Upper lobe of left lung (tissue), 6 donors: ENCODE data around the gene MUC15. TPM values are rescaled to one million over a fixed set of nuclear protein-coding genes. Genes with fewer than 3 reads are reported as not detected.
A peak's percentile ranks its signal among the peaks of the same experiment; 100 is the strongest.

Experiments
- ATAC-seq, 2 donors: fragments of 200-7000 bp; cut with Tn5 transposase; one replicate each; pipeline ENCODE4 v1.9.1; 2022; ENCODE audit warnings: mild to moderate bottlenecking in 2 of 2, moderate library complexity in 2 of 2; ENCODE audit not compliant: low FRiP score in 2 of 2
- DNase-seq, 2 donors: peaks; one replicate each; pipeline ENCODE4 v3.0.0-alpha.2; 2019 to 2020
- H3K27ac ChIP-seq, 4 donors: fragments of 200-600 bp; sonication (generic); one replicate each; pipeline ENCODE4 v1.5.1; 2016 to 2019
- H3K27me3 ChIP-seq, 4 donors: fragments of 200-600 bp; sonication (generic); one replicate each; pipeline ENCODE4 v1.5.1; 2017 to 2019
- H3K36me3 ChIP-seq, 4 donors: fragments of 200-600 bp; sonication (generic); one replicate each; pipeline ENCODE4 v1.5.1; 2016 to 2019
- H3K4me1 ChIP-seq, 4 donors: fragments of 200-600 bp; sonication (generic); one replicate each; pipeline ENCODE4 v1.5.1; 2018 to 2019
- H3K4me3 ChIP-seq, 4 donors: fragments of 200-600 bp; sonication (generic); one replicate each; pipeline ENCODE4 v1.5.1; 2017 to 2019; ENCODE audit warnings: mild to moderate bottlenecking in 2 of 4, moderate library complexity in 1 of 4
- H3K9me3 ChIP-seq, 4 donors: fragments of 200-600 bp; sonication (generic); one replicate each; pipeline ENCODE4 v1.5.1; 2018 to 2019
- EP300 ChIP-seq, 4 donors: sonication (generic); formaldehyde crosslinking; IDR thresholded peaks; one replicate each; pipeline ENCODE4 v1.5.1; 2017; ENCODE audit warnings: antibody characterized with exemption in 4 of 4, control low read depth in 2 of 4
- POLR2A ChIP-seq, 4 donors: fragments of 450-650 bp; IDR thresholded peaks; one replicate each; pipeline ENCODE4 v1.5.1; 2016 to 2017; ENCODE audit warnings: antibody characterized with exemption in 4 of 4, mild to moderate bottlenecking in 2 of 4
- POLR2AphosphoS5 ChIP-seq, 2 donors: sonication (generic); formaldehyde crosslinking; IDR thresholded peaks; one replicate each; pipeline ENCODE4 v1.5.1; 2017; ENCODE audit warnings: antibody characterized with exemption in 2 of 2
- WGBS, 2 donors: methylation state at CpG; one replicate each; pipeline ENCODE4 v1.1.5; 2017 to 2018; 5-methylcytosine and 5-hydroxymethylcytosine counted together
- total RNA-seq, 6 donors: library from RNA; depleted of rRNA in 4 of 6; stranded (reverse); fragments of >200 nt in 4 of 6; gene quantifications; one replicate each; pipeline versions ENCODE4 v1.1.0 to v1.2.1, GENCODE V29; 2016 to 2021
- TF ChIP-seq, protein P1 (sequence below), 6 experiments: fragments of 450-650 bp in 4 of 6; fragments of 200-600 bp in 2 of 6; sonication (generic) in 2 of 6; IDR thresholded peaks; one replicate each; pipeline ENCODE4 v1.5.1; 2016 to 2019; ENCODE audit warnings: antibody characterized with exemption in 6 of 6
- donor health status: DM: no; HTN: no; CAD: no; lungs with moderate emphysema.
- donor health status: DM: no; HTN: yes; CAD: no; lungs with severe emphysema.

The MUC15 gene
- total RNA-seq, 6 donors from 2014 or later, result 3.9 to 64.3 (median 13.3) TPM

DNA sequence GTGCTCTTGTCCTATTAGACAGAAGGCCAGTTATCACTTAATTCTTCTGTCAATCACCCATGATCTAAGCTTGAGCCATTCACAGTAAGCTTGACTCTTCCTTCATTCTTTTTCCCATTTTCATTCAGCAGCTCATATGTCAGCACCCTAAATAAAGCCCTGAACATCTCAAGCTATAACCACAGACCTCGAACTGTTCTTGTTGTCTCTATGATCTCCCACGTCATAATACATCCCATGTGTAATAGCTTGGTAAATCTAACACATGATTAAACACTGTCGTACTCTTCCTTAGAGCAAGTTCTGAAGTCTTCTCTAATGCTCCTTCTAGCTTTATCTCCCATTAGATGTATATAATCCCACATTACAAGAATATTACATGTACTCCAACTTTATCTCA lies 14.4 kb downstream of the MUC15 start:
- Histone ChIP-seq H3K36me3 (no peaks in the 10 kb centered on the region), H3K4me1 (no peaks in the 10 kb centered on the region), H3K27ac (no peak overlapping the region), H3K27me3 (no peaks in the 10 kb centered on the region), H3K9me3 (no peaks in the 10 kb centered on the region), H3K4me3 (no peak overlapping the region)
- WGBS, 2 donors, result 51 to 56% methylated on average over 3 of the region's 3 CpGs
- ATAC-seq (no peak), DNase-seq (no peak)
- TF ChIP-seq EP300 (IDR thresholded peaks at IDR 0.05) (no peak), POLR2A (IDR thresholded peaks at IDR 0.05) (no peak), POLR2AphosphoS5 (IDR thresholded peaks at IDR 0.05) (no peak)
- TF ChIP-seq, protein P1, sequence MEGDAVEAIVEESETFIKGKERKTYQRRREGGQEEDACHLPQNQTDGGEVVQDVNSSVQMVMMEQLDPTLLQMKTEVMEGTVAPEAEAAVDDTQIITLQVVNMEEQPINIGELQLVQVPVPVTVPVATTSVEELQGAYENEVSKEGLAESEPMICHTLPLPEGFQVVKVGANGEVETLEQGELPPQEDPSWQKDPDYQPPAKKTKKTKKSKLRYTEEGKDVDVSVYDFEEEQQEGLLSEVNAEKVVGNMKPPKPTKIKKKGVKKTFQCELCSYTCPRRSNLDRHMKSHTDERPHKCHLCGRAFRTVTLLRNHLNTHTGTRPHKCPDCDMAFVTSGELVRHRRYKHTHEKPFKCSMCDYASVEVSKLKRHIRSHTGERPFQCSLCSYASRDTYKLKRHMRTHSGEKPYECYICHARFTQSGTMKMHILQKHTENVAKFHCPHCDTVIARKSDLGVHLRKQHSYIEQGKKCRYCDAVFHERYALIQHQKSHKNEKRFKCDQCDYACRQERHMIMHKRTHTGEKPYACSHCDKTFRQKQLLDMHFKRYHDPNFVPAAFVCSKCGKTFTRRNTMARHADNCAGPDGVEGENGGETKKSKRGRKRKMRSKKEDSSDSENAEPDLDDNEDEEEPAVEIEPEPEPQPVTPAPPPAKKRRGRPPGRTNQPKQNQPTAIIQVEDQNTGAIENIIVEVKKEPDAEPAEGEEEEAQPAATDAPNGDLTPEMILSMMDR (IDR thresholded peaks at IDR 0.05), result no peak

DNA sequence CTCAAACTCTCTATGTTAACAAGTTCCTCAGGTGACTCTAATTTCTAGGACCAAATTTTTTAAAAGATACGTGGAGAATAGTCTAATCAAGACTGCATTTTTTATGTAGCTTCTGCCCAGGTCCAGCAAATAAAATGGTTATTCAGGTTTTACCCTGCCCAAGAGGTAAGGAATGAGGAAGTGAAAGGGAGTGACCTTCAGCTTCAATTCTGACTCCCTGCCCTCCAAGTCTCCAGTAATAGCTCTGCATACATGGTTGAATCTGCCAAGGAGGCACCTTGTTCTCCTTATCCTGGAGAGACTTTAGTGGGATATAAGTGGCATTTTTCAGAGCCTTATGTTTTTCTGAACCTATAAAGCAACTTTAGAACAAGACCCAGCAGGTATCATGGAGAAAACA lies 15.5 kb downstream of the MUC15 start:
- Histone ChIP-seq H3K4me3 (no peak overlapping the region), H3K27ac (peak overlapping the region in 1 of 4 donors; percentile 53), H3K27me3 (no peaks in the 10 kb centered on the region), H3K9me3 (no peaks in the 10 kb centered on the region), H3K36me3 (no peaks in the 10 kb centered on the region), H3K4me1 (no peaks in the 10 kb centered on the region)
- peak in 1 of 2 donors; percentile 42 for DNase-seq
- ATAC-seq, result peak in 1 of 2 donors; percentile 76
- WGBS, 2 donors, result 73 to 74% methylated on average over 1 of the region's 1 CpG
- TF ChIP-seq POLR2AphosphoS5 (IDR thresholded peaks at IDR 0.05) (no peak), EP300 (IDR thresholded peaks at IDR 0.05) (no peak), POLR2A (IDR thresholded peaks at IDR 0.05) (no peak)
- TF ChIP-seq, protein P1 (IDR thresholded peaks at IDR 0.05), result no peak

DNA sequence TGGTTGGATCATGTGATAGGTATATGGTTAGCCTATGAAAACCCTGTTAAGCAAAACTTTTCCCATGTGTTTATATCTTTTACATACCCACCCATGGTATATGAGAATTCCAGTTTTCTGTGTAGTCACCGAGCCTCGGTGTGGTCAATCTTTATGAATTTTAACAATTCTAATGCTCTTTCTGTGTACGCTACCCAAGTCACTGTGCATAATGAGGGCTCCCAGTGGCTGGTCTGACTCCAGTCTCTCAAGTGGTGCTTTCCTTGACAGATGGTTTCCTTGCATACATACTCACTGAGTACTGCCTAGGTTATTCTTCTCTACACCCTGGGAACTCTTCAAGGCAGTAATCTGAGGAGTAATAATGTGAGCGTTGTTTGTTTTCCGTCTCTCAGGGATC lies 17.6 kb downstream of the MUC15 start:
- ATAC-seq, result no peak
- H3K36me3 ChIP-seq, result no peaks in the 10 kb centered on the region
- 74 to 79% methylated on average over 5 of the region's 5 CpGs for WGBS, 2 donors
- no peaks in the 10 kb centered on the region for H3K4me1 ChIP-seq
- no peaks in the 10 kb centered on the region for H3K27me3 ChIP-seq
- no peak for DNase-seq
- no peaks in the 10 kb centered on the region for H3K9me3 ChIP-seq
- no peak for TF ChIP-seq EP300 (IDR thresholded peaks at IDR 0.05)
- TF ChIP-seq, protein P1 (IDR thresholded peaks at IDR 0.05), result no peak
- TF ChIP-seq POLR2AphosphoS5 (IDR thresholded peaks at IDR 0.05), result no peak
- no peak for TF ChIP-seq POLR2A (IDR thresholded peaks at IDR 0.05)
- H3K4me3 ChIP-seq, result no peak overlapping the region
- no peak overlapping the region for H3K27ac ChIP-seq

DNA sequence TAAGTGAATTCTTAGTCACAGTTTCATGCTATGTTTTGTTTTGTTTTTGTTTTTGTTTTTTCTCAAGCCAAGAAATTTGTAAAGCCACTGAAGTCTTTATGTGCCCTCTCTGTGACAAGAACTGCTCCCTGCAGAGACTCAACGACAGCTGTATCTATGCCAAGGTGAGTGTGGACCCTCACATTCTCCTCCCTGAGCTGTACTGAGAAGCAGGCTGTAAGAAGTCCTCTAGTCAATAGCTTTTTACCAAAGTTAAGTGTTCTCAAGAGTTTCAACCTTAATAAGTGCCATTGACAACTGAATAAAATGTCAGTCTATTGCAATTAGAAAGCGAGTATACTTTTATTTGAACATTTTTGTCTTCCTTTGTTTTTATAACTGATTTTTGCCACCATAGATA lies 18.9 kb downstream of the MUC15 start:
- H3K9me3 ChIP-seq, result no peaks in the 10 kb centered on the region
- no peak overlapping the region for H3K27ac ChIP-seq
- 24 to 46% methylated on average over 2 of the region's 2 CpGs for WGBS, 2 donors
- ATAC-seq, result no peak
- H3K4me3 ChIP-seq, result no peak overlapping the region
- no peak for DNase-seq
- H3K36me3 ChIP-seq, result no peaks in the 10 kb centered on the region
- no peaks in the 10 kb centered on the region for H3K27me3 ChIP-seq
- no peaks in the 10 kb centered on the region for H3K4me1 ChIP-seq
- TF ChIP-seq EP300 (IDR thresholded peaks at IDR 0.05) (no peak), POLR2A (IDR thresholded peaks at IDR 0.05) (no peak), POLR2AphosphoS5 (IDR thresholded peaks at IDR 0.05) (no peak)
- TF ChIP-seq, protein P1 (IDR thresholded peaks at IDR 0.05), result no peak

DNA sequence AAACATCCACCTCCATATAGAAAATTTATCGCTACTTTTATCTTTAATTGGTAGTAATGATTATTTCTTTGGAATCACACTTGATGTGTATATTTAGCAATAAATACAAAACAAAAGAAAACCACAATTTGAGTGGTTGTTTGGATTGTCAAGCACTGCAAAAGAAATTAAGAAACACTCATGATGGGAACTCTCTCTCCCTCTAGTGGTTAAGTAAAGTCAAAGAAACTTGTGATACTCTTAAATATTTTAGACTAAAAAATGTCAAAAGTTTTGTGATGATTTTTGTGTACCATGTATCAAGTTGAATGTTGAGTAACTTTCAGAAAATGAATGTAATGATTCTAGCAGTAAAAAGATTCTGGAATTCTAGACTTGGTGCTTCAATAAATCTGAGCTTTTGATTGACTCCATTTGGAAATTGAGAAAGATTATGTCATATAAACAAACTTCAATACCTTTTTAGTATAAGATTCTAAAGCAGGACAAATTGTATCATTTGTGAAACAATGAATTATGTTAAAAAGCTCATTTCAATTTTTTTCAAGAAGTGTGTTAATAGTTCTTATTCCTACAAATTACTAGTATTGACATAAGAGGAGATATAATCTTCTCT lies 20.8 kb downstream of the MUC15 start:
- DNase-seq, result no peak
- Histone ChIP-seq H3K27me3 (no peaks in the 10 kb centered on the region), H3K9me3 (no peaks in the 10 kb centered on the region), H3K4me3 (no peak overlapping the region), H3K36me3 (no peaks in the 10 kb centered on the region), H3K27ac (no peak overlapping the region), H3K4me1 (no peaks in the 10 kb centered on the region)
- ATAC-seq, result no peak
- 49 to 53% methylated on average over 1 of the region's 1 CpG for WGBS, 2 donors
- TF ChIP-seq, protein P1 (IDR thresholded peaks at IDR 0.05), result peak in 1 of 6 experiments; percentile 27
- TF ChIP-seq EP300 (IDR thresholded peaks at IDR 0.05), result no peak
